ENCODE data around the gene SBK3. TPM values are rescaled to one million over a fixed set of nuclear protein-coding genes. Genes with fewer than 3 reads are reported as not detected.

The SBK3 gene
- total RNA-seq, 2 experiments from 2014 or later = not detected

DNA sequence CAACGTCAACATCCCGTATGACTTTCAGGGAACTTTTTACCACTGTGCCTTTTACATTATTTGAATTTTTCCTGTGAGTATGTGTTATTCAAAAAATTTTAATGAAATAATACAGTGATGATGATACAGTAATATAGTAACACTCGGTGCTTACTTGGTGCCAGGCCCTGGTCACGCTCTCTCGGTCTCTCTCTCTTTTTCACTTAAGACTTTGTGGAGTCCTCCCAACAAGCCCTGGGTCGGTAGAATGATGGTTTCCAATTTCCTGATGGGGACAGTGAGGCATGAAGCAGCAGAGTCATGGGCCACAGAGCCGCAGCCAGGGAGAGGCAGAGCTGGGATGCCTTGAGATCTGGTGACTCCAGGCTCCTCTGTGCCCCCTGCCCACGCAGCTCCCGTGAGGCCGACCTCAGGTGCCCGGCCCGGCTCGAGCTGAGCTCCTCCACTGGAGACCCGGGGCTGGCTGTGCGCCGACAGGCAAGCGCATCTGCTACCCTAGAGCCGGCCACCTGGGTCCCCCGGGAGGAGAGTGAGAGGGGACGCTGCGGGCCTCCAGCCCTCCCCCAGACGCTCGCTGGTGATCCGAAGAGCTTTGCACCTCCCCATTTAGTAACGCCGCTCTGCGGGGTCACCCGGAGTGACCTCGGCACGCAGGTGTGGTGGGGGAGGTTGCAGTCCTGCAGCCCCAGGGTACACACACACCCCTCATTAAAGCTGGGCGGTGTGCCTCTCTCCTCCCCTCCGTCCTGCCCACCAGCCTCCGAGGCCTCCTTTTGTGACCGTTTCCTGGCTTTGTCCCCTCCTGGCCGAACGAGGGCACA is 4.4 kb upstream of the SBK3 start:
- POLR2A ChIA-PET = no interaction called here

DNA sequence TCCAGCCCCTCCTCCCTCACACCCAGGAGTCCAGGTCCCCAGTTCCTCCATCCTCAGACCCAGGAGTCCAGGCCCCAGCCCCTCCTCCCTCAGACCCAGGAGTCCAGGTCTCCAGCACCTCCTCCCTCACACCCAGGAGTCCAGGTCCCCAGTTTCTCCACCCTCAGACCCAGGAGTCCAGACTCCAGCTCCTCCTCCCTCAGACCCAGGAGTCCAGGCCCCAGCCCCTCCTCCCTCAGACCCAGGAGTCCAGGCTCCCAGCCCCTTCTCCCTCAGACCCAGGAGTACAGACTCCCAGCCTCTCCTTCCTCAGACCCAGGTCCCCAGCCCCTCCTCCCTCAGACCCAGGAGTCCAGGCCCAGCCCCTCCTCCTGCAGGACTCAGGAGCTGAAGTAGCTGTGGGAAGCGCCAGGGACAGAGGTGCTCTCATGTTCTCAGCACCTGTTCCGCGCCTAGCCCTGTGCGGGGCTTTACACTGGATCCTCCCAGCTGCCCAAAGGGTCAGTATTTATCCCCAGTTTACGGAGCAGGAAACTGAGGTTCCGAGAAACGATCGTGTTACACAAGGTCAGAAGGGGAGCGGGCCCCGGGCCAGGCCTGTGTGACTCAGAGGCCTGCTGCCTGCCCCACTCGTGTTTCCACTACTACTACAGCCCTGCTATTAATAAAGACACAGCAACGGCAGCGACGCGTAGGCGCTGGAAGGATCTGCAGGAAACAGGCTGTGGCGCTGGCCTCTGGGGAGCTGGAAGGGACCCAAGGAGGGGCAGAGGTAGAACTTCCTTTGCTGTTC is 1.7 kb upstream of the SBK3 start:
- H3K36me3 ChIP-seq (ENCODE audit: insufficient read depth, low read length) = no peaks in the 10 kb centered on the region
- TF ChIP-seq, protein P1, sequence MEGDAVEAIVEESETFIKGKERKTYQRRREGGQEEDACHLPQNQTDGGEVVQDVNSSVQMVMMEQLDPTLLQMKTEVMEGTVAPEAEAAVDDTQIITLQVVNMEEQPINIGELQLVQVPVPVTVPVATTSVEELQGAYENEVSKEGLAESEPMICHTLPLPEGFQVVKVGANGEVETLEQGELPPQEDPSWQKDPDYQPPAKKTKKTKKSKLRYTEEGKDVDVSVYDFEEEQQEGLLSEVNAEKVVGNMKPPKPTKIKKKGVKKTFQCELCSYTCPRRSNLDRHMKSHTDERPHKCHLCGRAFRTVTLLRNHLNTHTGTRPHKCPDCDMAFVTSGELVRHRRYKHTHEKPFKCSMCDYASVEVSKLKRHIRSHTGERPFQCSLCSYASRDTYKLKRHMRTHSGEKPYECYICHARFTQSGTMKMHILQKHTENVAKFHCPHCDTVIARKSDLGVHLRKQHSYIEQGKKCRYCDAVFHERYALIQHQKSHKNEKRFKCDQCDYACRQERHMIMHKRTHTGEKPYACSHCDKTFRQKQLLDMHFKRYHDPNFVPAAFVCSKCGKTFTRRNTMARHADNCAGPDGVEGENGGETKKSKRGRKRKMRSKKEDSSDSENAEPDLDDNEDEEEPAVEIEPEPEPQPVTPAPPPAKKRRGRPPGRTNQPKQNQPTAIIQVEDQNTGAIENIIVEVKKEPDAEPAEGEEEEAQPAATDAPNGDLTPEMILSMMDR (IDR thresholded peaks at IDR 0.05) = no peak
- no peaks in the 10 kb centered on the region for H3K9me3 Mint-ChIP-seq
- intact Hi-C loops (cut with DNase I, micrococcal nuclease) = no loop called here
- H3K27ac ChIP-seq (ENCODE audit: low read depth in 1 of 2, low read length in 2 of 2) = no peak overlapping the region
- no peaks in the 10 kb centered on the region for H3K36me3 Mint-ChIP-seq (ENCODE audit: low read depth)
- no peaks in the 10 kb centered on the region for H3K4me1 Mint-ChIP-seq (ENCODE audit: low read depth)
- peaks cover 12 to 16% of the 10 kb centered on the region in 2 experiments for H3K27me3 ChIP-seq (ENCODE audit: control insufficient read depth in 1 of 2, insufficient read depth in 2 of 2, low read length in 2 of 2)
- DNase-seq = no peak
- no peak overlapping the region for H3K4me3 ChIP-seq (ENCODE audit: low read length)
- peaks cover 32% of the 10 kb centered on the region for H3K27me3 Mint-ChIP-seq
- H3K4me1 ChIP-seq (ENCODE audit: insufficient read depth, low read length) = no peaks in the 10 kb centered on the region
- H3K9me3 ChIP-seq (ENCODE audit: control insufficient read depth in 1 of 2, insufficient read depth in 1 of 2, low read length in 2 of 2) = peaks cover 0 to 10% of the 10 kb centered on the region in 2 experiments
- no peak overlapping the region for H3K4me3 Mint-ChIP-seq
- ChIA-PET POLR2A (no interaction called here), CTCF (no interaction called here)
- H3K27ac Mint-ChIP-seq = no peak overlapping the region
- ATAC-seq (ENCODE audit: poor library complexity) = no peak

More for the DNA sequence above, 4.4 kb upstream of the SBK3 start:
- H3K9me3 ChIP-seq (ENCODE audit: control insufficient read depth in 1 of 2, insufficient read depth in 1 of 2, low read length in 2 of 2) = peaks cover 0 to 7% of the 10 kb centered on the region in 2 experiments
- intact Hi-C loops (cut with DNase I, micrococcal nuclease) = no loop called here
- Mint-ChIP-seq H3K9me3 (no peaks in the 10 kb centered on the region), H3K36me3 (ENCODE audit: low read depth) (no peaks in the 10 kb centered on the region), H3K27me3 (peaks cover 29% of the 10 kb centered on the region), H3K27ac (no peak overlapping the region), H3K4me1 (ENCODE audit: low read depth) (no peaks in the 10 kb centered on the region), H3K4me3 (no peak overlapping the region)
- CTCF ChIA-PET = interaction anchor here (0.7 kb wide), 1 partner anchor 154 kb away, joined by 4 read pairs; no protein-coding TSS in a partner anchor
- H3K4me1 ChIP-seq (ENCODE audit: insufficient read depth, low read length) = no peaks in the 10 kb centered on the region
- TF ChIP-seq, protein P1 (IDR thresholded peaks at IDR 0.05) = no peak
- H3K27me3 ChIP-seq (ENCODE audit: control insufficient read depth in 1 of 2, insufficient read depth in 2 of 2, low read length in 2 of 2) = peaks cover 12 to 16% of the 10 kb centered on the region in 2 experiments
- no peak overlapping the region for H3K4me3 ChIP-seq (ENCODE audit: low read length)
- ATAC-seq (ENCODE audit: poor library complexity) (no peak), DNase-seq (no peak)
- no peak overlapping the region for H3K27ac ChIP-seq (ENCODE audit: low read depth in 1 of 2, low read length in 2 of 2)
- no peaks in the 10 kb centered on the region for H3K36me3 ChIP-seq (ENCODE audit: insufficient read depth, low read length)

DNA sequence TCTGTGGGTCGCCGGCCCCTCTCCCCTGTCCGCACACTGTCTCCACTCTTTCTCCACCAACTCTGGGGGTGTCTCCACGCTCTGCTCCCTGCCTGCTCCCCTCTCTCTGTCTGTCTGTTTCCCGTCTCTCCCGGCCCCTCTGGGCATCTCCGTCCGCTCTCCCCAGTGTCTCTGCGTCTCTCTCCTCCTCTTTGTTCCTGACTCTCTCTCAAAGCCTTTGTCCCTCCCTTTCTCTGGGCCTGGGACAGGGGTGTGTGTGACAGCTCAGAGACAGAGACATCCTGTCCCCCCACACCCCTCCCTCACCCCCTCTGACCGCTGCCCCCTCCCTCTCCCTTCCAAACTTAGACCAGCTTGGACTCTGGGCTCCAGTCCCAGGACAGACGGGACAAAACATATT is 668 bp upstream of the SBK3 start:
- intact Hi-C loops (cut with DNase I, micrococcal nuclease) = no loop called here
- peaks cover 11 to 12% of the 10 kb centered on the region in 2 experiments for H3K27me3 ChIP-seq (ENCODE audit: control insufficient read depth in 1 of 2, insufficient read depth in 2 of 2, low read length in 2 of 2)
- H3K27ac Mint-ChIP-seq = no peak overlapping the region
- no peaks in the 10 kb centered on the region for H3K9me3 Mint-ChIP-seq
- peaks cover 32% of the 10 kb centered on the region for H3K27me3 Mint-ChIP-seq
- no peak overlapping the region for H3K4me3 ChIP-seq (ENCODE audit: low read length)
- POLR2A ChIA-PET = no interaction called here
- H3K27ac ChIP-seq (ENCODE audit: low read depth in 1 of 2, low read length in 2 of 2) = no peak overlapping the region
- H3K36me3 Mint-ChIP-seq (ENCODE audit: low read depth) = no peaks in the 10 kb centered on the region
- H3K4me1 ChIP-seq (ENCODE audit: insufficient read depth, low read length) = no peaks in the 10 kb centered on the region
- TF ChIP-seq, protein P1 (IDR thresholded peaks at IDR 0.05) = no peak
- H3K9me3 ChIP-seq (ENCODE audit: control insufficient read depth in 1 of 2, insufficient read depth in 1 of 2, low read length in 2 of 2) = peaks cover 0 to 10% of the 10 kb centered on the region in 2 experiments
- H3K36me3 ChIP-seq (ENCODE audit: insufficient read depth, low read length) = no peaks in the 10 kb centered on the region
- H3K4me1 Mint-ChIP-seq (ENCODE audit: low read depth) = no peaks in the 10 kb centered on the region
- no peak for DNase-seq
- CTCF ChIA-PET = interaction anchor here (0.5 kb wide), 1 partner anchor 504 kb away, joined by 3 read pairs; no protein-coding TSS in a partner anchor
- no peak for ATAC-seq (ENCODE audit: poor library complexity)
- no peak overlapping the region for H3K4me3 Mint-ChIP-seq

Measured in CD4-positive, alpha-beta T cell (primary cell).